Measurements from ENCODE around the gene NMT1.

GRCh38 chr17:45117848-45118646 lies 56.9 kb downstream of the NMT1 start:
- TF ChIP-seq CTCF (IDR thresholded peaks at IDR 0.05; ENCODE audit: borderline replicate concordance, extremely low read depth, low read length, poor library complexity, severe bottlenecking) (no peak), EZH2 (IDR thresholded peaks at IDR 0.05; ENCODE audit: borderline replicate concordance, low read depth, low read length, severe bottlenecking) (no peak)
